ENCODE measurements around the gene C6orf163.

The C6orf163 gene

DNA sequence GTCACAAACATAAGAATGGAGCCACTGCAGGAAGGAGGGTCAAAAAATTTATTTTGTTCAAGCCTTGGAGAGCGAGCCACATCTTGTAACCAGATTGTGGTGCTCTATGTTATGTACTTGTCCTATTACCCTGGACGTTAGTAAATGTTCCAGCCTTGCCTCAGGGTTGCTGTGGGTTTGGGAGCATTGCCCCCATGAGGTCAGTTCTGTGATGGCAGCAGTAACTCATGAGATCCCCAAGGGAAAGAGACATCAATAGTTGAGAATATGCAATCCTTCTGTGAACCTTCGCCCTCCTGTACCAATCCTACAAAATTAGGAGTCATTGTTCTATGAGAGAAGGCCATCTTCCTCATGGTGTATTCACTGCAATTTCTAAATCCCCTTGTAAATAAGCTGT is 46.7 kb downstream of the C6orf163 start:
- no peak for TF ChIP-seq TAF1 (IDR thresholded peaks at IDR 0.05; ENCODE audit: borderline replicate concordance, low read depth, low read length)
- TF ChIP-seq POLR2AphosphoS5 (IDR thresholded peaks at IDR 0.05; ENCODE audit: low read depth, low read length) = no peak
- TF ChIP-seq POLR2A (IDR thresholded peaks at IDR 0.05; ENCODE audit: low read depth, low read length) = no peak
- DNase-seq (ENCODE audit: insufficient read length) = no peak
- peak; percentile 53 for FAIRE-seq

DNA sequence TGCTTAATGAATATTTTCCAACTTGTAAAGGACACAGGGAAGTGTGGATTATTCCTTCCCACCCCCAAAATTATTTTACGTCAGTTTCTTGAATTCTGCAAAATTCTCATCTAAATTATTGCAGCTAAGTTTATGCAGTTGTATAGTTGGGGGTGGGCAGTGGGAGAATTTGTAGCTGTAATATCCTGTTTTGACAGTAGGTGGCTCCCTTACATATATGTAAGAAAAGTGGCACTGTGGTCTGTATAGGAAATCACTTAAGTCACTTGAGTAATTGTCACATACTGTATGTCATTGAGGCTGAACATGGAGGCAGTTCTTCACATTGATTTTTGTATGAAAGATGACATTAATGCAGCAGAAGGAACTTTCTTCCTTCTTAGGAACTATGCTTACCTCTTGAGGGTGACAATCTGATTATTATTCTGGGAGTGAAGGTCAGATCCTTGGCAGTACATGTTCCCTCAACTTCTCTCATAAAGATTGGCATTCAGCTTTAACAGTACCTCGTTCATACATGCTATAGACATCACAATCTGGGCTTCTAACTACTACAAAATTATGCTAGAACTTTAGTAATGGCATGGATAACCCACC is 48.5 kb downstream of the C6orf163 start:
- DNase-seq (ENCODE audit: insufficient read length) (no peak), FAIRE-seq (peak; percentile 87)
- no peak for TF ChIP-seq TAF1 (IDR thresholded peaks at IDR 0.05; ENCODE audit: borderline replicate concordance, low read depth, low read length)
- TF ChIP-seq POLR2A (IDR thresholded peaks at IDR 0.05; ENCODE audit: low read depth, low read length) = no peak
- TF ChIP-seq POLR2AphosphoS5 (IDR thresholded peaks at IDR 0.05; ENCODE audit: low read depth, low read length) = no peak

DNA sequence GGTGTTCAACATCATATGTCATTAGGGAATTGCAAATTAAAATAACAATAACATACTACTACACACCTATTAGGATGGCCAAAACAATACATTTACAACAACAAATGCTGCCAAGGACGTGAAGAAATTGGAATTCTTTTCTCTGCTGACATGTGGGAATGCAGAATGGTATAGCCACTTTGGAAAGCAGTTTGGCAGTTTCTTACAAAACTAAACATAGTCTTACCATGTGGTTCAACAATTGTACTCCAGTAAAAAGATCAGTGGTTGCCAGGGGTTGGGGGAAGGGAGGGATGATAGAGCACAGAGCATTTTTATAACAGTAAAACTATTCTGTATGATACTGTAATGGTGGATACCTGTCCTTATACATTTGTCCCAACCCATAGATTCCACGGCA is 50.8 kb downstream of the C6orf163 start:
- TF ChIP-seq POLR2A (IDR thresholded peaks at IDR 0.05; ENCODE audit: low read depth, low read length) (no peak), TAF1 (IDR thresholded peaks at IDR 0.05; ENCODE audit: borderline replicate concordance, low read depth, low read length) (no peak), POLR2AphosphoS5 (IDR thresholded peaks at IDR 0.05; ENCODE audit: low read depth, low read length) (no peak)
- DNase-seq (ENCODE audit: insufficient read length) (no peak), FAIRE-seq (no peak)

DNA sequence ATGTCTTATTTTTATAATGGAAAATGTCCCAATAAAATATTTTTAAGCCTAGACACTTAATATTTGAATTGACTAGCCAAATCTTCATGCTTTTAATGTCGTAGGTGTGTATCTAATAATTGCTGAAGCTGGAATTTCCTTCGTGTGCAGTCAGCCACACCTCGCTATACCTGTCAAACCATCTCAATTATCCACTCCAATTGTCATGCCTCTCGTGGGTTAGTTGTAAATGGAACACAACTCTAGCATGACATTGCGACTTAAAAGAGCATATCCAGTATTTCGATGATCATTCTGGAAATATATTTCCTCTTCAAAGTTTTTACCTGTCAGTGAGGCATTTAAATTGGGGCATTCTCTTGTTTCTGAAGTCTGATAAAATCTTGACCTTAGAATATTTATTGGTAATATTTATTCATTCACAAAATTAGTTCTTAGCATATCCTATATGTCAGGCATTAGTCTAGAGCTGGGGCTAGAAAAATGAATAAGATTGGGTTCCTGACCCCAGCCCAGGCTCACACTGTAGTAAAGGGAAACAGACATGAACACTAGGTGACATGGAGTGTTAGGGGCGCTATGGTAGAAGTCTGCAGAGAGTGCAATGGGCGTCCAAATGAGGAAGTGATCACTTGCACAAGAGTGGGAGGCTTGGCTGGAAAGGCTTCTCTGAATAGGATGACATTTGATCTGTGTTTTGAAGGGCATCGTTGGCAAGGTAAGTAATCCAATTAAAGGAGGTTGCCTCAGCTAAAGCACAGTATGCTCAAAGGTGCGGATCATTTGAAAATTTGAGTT is 52.2 kb downstream of the C6orf163 start:
- FAIRE-seq (no peak), DNase-seq (ENCODE audit: insufficient read length) (no peak)
- TF ChIP-seq POLR2AphosphoS5 (IDR thresholded peaks at IDR 0.05; ENCODE audit: low read depth, low read length) (no peak), TAF1 (IDR thresholded peaks at IDR 0.05; ENCODE audit: borderline replicate concordance, low read depth, low read length) (no peak), POLR2A (IDR thresholded peaks at IDR 0.05; ENCODE audit: low read depth, low read length) (no peak)

DNA sequence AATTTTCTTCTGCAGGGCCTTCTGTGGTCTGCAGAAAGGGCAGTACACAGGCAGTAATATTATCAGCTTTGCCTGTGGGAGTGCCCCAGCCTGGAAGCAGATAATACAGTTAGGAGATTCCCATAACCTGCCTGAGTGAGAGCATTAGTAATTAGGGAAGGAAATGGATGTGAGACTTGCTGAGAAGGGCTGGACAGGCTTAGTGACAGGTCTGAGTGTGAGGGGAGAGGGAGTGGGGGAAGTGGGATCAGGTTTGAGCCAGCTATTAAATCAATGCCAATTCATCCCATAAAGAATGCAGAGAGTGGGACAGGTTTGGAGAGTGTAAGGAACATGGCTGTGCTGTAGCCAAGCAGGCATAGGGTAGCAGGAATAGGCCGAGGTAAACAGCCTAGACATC is 53.0 kb downstream of the C6orf163 start:
- no peak for TF ChIP-seq TAF1 (IDR thresholded peaks at IDR 0.05; ENCODE audit: borderline replicate concordance, low read depth, low read length)
- TF ChIP-seq POLR2AphosphoS5 (IDR thresholded peaks at IDR 0.05; ENCODE audit: low read depth, low read length) = no peak
- DNase-seq (ENCODE audit: insufficient read length) (no peak), FAIRE-seq (no peak)

DNA sequence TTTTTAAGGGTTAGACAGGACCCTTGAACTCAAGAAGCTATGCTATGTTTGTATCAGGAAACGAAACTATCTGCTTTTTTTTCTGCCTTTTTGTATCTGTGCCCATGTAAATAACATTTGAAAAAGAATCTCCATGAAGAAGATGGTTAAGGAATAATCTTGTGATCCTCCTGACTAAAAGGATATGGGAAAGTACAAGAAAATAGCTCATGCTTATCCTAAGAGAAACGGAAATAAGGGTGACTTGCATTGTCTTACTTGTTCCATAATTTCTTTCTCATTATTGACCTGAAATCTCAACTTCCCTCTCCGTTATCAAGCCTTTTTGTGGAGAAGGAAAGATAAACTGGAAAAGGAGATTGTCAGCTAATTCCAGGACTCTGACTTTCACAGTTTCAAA is 57.2 kb downstream of the C6orf163 start:
- FAIRE-seq (no peak), DNase-seq (ENCODE audit: insufficient read length) (no peak)
- TF ChIP-seq POLR2AphosphoS5 (IDR thresholded peaks at IDR 0.05; ENCODE audit: low read depth, low read length) (no peak), TAF1 (IDR thresholded peaks at IDR 0.05; ENCODE audit: borderline replicate concordance, low read depth, low read length) (no peak), POLR2A (IDR thresholded peaks at IDR 0.05; ENCODE audit: low read depth, low read length) (no peak)

DNA sequence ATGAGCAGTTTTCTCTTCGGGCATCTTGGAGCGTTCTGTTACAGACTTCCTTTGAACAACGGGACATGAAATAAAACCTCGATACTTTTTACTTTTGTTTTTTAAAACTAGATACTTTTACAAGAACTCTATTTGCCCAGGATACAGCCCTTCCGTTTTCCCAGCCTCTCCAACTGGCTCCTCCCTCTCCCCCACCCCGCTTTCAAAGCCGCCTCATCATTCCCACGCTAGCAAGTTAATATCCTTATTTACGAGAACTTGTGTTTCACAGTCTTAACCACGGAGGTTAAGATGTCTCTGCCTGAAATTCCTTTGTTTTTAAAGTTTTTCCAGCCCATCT is 62.9 kb downstream of the C6orf163 start:
- TF ChIP-seq POLR2AphosphoS5 (IDR thresholded peaks at IDR 0.05; ENCODE audit: low read depth, low read length) = no peak
- no peak for TF ChIP-seq POLR2A (IDR thresholded peaks at IDR 0.05; ENCODE audit: low read depth, low read length)
- TF ChIP-seq TAF1 (IDR thresholded peaks at IDR 0.05; ENCODE audit: borderline replicate concordance, low read depth, low read length) = no peak
- FAIRE-seq (peak; percentile 63), DNase-seq (ENCODE audit: insufficient read length) (no peak)

DNA sequence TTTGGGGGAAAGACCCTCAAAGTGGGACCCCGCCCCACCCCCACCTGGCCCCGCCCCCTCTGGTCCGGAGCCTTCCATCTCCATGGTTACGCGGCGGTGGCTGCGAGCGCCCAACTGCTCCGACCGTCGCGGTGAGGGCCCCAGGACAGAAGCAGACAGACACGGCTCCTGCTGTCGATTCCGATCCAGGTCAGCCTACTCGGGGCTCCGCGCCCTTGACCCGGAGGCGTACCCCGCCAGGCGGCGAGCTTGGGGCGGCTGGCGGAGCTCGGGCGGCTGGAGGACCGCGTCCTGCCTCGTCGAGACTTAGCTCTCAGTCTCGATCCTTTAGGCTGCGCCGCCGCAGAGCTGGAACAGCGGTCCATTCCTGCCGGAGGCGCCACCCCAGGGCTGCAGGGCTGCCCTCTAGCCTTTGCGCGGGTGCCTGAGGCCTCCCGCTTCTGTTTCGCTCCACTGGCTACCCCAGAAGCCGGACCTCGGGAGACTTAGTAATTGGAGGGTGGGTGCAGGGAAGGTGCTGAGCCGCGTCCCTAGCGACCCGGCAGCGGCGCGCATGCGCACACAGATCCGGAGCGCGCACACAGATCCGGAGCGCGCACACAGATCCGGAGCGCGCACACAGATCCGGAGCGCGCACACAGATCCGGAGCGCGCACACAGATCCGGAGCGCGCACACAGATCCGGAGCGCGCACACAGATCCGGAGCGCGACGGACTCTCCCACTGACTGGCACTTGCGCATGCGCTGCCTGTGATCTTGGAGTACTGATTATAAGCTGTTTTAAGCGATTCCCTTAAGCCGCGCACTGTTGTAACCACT is 63.5 kb downstream of the C6orf163 start, which contains the start of gene CFAP206:
Gene CFAP206 (plus strand): TSS at position 72 of the 820 bp plus-strand sequence. CDS start 1,868 bp downstream, outside the sequence.
- TF ChIP-seq POLR2A (IDR thresholded peaks at IDR 0.05; ENCODE audit: low read depth, low read length) = no peak
- no peak for TF ChIP-seq POLR2AphosphoS5 (IDR thresholded peaks at IDR 0.05; ENCODE audit: low read depth, low read length)
- no peak for TF ChIP-seq TAF1 (IDR thresholded peaks at IDR 0.05; ENCODE audit: borderline replicate concordance, low read depth, low read length)
- DNase-seq (ENCODE audit: insufficient read length) (peak; percentile 68), FAIRE-seq (peak; percentile 94)

DNA sequence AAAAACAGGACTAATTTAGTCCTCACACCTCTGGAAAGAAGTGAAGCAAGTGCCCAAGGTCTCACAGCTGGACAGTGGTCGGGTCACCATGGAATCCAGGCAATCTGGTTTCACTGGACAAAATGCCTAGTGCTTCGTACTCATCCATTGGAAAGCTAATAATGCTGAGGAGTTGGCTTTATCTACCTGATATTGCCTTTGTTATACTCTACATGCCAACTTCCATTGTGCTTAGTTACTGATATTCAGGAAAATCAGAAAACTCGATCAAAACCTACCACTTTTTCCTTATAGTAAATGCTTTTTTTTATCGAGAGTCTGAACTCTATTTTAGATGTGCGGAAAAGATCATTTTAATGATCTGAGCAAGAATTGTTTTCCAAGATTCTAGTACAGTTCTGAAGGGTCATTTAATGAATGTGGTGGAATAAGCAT is 64.1 kb downstream of the C6orf163 start:
- peak; percentile 54 for FAIRE-seq
- DNase-seq (ENCODE audit: insufficient read length) = no peak
- TF ChIP-seq POLR2AphosphoS5 (IDR thresholded peaks at IDR 0.05; ENCODE audit: low read depth, low read length) (no peak), TAF1 (IDR thresholded peaks at IDR 0.05; ENCODE audit: borderline replicate concordance, low read depth, low read length) (no peak), POLR2A (IDR thresholded peaks at IDR 0.05; ENCODE audit: low read depth, low read length) (no peak)

Measured in GM12892 (cell line).